ENCODE results near the gene AMOTL2. TPM values are rescaled to one million over a fixed set of nuclear protein-coding genes. Genes with fewer than 3 reads are reported as not detected.

Gene AMOTL2
- total RNA-seq, 1 donor from 2014 or later: 98.2 TPM

DNA sequence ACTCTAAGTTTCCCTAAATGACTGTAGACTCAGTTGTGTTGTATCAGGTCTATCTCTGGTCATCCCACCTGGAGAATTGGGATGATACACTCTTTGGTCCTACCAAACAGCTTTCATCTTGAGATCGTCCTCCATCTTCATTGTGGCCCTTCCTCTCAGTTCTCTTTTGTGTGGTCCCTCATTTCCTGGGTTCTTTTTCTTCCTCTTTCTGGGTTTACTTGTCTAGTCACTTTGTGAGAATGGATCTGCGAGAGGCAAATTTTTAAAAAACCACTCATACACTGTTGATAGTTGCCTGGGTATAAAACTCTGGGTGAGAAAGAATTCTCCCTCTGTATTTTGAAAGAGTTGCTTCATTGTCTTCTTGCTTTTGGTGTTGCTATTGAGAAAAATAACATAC lies 6.0 kb upstream of the AMOTL2 start:
- DNase-seq (ENCODE audit: low read depth in 2 of 2): no peak

DNA sequence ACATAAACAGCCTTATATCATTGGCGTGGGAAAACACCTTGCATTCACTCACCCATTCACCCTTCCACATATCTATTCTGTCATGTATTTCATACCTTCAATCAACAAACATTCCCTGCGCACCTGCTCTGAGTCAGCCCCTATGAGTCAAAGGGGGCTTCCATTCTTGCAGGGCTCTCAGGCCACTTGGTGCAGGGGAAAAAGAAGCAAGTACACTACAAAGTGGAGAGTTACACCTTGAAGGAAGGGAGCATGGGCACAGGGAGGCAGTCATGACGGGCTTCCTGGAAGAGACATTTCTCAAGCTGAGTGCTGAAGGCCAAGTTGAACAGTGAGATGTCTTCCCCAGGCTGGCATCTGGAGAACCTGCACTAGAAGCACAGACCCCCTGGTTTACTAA lies 4.6 kb upstream of the AMOTL2 start:
- no peak for DNase-seq (ENCODE audit: low read depth in 2 of 2)

DNA sequence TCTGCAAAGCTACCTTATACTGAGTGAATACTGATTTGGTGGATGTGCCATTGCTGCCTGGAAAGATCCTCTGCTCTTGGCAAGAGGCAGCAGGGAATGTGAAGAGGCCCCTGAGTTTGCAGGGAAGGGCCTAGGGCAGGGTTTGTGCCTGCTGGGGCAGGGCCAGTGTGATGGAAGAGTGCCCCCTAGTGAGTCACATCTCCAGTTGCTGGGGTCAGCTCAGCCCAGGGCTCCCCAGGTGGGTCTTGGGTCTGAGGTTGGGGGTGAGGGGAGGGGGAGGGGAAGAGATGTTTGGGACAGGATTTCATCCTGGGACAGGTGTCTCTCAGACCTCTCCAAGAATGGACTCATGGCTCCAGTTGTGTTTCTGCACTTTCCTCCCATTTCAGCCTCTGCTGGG lies 4.1 kb upstream of the AMOTL2 start:
- DNase-seq (ENCODE audit: low read depth in 2 of 2): peak; percentile 61 to 67

DNA sequence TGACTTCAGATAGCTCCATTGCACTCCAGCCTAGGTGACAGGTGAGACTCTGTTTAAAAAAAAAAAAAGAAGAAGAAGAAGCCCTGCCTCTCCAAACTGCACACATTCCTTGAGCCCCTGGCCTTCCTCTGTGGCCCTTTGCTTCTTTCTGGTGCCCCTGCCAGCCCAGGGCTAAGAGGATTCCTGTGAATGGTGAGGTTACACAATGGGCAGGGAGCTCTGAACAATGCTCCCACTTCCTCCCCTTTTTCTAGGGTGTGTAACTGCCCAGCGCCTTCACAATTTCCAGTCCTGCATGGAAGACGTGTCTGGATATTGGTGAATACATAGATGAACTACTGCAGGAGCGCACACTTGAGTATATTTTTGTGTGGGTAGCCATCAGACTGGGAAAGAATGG lies 3.6 kb upstream of the AMOTL2 start:
- DNase-seq (ENCODE audit: low read depth in 2 of 2): no peak

DNA sequence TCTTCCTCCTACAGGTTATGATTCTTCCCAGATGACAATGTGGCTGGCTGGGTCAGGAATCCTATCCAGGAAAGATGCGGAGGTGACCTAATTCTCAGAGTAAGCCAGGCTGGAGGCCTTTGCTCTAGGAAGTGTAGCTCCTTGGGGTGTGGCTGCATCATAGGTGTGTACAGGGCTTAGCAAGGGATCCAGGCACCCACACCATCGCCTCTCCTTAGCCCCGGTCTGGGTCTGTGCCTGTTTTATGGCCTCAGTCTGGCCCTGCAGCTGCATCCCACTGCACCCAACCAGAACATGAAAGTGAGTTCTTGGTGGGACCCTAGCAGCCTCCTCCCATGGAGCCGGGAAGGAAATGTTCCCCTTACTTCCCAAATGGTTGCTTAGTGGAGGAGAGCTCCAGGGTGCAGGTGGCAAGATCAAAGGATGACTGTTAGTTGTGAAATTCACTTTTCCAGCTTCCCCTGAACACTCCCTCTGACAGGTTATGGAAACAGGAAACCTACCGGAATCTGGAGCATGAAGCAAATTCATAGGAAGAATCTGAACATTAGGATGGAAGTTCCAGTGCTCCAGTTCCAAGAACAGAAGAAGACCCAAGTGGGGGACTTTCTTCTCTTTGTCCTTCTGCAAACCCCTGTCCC lies 2.7 kb upstream of the AMOTL2 start:
- DNase-seq (ENCODE audit: low read depth in 2 of 2): no peak

DNA sequence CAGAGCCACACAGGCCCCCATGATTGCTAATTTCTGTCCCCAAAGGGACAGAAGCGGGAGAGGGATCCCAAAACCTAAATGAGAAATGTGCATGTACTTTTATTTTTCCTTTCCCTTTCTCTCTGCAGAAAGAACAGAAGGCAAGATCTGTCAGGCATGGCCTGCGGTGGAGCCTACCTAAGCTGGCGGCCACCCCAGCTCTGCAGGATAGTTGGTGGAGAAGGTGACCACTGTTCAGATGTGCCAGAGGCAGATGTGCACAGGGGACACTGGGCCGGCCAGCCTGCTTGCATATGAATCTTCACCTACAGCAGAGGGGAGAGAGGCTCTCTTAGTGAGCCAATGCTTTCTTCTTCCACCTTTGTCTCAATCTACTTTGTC lies 2.1 kb upstream of the AMOTL2 start:
- DNase-seq (ENCODE audit: low read depth in 2 of 2): no peak

DNA sequence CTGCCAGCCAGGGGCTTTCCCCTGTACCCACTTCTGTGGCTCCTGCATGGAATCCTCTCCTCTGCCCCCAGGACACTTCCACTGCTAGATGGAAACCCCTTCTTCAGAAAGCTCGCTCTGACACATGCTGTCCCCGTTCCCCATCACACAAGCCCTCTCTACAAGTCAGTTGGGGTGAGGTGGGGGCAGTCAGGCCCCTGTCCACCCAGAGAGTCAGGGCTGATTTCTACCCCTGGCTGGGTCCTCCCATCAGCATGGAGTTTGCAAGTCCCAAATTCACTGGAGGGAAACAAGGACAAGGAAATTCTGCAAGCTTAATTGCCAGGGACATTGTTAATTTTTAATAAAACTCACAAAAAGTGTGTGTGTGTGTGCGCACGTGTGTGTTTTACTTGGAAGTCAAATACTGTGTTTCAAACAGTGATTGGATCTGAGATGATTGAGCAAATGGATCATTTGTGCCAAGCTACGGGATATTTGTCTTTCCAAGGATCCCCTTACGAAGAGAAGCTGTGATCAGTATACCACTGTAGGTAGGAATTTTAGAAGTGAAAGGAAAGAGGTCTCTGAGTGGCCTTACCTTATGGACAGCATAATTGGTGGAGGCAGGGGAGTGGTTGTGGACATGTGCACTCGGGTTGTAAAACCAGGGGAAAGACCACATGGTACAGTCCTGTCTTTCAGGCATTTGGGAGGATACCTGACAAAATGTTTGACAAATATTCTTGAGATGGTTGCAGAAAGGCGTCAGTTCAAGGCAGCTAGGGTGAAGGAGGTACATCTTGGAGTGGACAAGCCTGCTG lies 1.5 kb upstream of the AMOTL2 start:
- DNase-seq (ENCODE audit: low read depth in 2 of 2): no peak

DNA sequence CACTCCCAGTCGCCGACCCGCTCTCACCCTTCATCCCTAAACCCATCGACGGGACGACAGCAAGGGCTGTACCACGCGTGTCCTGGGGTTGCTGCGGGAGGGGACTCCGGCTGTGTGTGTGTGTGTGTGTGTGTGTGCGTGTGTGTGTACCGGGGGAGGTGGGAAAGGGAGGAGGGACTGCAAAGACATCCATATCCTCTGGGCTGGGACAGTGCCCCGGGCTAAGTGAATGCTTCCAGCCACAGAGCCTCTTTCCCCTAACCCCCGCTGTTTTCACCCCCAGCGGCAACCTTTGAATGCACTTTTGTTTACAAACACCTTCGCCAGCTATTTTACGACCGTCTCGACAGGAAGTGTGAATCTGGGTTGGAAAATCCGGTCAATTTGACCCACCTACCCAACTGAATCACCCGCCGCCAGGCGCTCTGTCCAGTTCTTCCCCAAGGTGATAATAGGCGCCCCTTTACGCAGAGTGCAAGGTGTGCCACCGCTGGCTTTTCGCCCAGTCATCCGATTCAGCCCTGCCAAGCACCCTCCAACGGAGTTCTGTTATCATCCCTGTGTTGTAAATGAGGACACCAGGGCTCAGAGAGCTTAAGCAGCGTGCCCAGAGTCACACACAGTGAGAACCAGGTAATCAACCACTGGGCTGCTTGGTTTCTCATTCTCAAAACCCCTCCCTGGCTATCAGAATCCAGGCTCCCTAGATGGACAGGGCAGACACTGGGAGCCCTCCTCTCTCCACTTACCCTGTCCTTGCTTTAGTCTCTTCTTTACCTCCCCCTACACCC lies 739 bp upstream of the AMOTL2 start:
- DNase-seq (ENCODE audit: low read depth in 2 of 2): peak in 1 of 2 donors; percentile 82

DNA sequence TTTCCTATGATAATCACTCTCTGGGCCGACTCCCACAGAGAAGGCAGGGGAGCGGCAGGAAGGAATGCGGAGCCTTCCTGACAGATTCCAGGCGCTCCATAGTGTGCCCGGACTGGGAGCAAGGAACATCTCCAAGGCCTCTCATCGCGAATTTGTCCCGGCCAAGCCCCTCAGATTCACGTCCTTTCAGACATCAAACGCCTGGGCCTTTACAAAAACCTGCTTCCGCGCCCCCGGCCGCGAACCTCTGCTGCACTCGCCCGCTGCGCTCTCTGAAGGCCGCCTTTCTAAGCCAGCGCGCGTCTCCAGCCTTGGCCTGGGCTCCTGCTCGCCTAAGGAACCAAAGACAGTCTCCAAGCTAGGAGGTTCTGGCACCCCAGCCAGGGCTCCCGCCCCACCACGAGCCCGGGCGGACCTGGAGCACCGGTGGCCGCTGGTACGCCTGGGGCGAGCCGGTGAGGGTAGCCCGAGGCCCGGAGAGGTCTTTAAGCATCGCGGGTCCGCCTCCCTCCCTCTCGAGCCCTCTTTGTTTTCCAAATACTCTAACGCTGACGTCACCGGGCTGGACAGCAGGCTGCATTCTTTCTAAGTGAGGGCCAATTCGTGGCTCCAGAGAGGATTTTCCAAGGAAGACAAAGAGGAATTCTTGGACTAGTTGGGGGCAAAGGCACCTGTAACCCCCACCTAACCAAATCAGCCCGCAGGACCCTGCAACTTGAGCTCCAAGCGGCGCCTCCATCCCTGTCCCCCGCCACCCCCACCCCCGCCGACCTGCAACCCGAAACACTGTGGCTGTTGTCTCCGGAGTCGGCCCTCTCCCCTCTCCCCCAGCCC lies 759 bp downstream of the AMOTL2 start:
- DNase-seq (ENCODE audit: low read depth in 2 of 2): peak; percentile 87 to 92

DNA sequence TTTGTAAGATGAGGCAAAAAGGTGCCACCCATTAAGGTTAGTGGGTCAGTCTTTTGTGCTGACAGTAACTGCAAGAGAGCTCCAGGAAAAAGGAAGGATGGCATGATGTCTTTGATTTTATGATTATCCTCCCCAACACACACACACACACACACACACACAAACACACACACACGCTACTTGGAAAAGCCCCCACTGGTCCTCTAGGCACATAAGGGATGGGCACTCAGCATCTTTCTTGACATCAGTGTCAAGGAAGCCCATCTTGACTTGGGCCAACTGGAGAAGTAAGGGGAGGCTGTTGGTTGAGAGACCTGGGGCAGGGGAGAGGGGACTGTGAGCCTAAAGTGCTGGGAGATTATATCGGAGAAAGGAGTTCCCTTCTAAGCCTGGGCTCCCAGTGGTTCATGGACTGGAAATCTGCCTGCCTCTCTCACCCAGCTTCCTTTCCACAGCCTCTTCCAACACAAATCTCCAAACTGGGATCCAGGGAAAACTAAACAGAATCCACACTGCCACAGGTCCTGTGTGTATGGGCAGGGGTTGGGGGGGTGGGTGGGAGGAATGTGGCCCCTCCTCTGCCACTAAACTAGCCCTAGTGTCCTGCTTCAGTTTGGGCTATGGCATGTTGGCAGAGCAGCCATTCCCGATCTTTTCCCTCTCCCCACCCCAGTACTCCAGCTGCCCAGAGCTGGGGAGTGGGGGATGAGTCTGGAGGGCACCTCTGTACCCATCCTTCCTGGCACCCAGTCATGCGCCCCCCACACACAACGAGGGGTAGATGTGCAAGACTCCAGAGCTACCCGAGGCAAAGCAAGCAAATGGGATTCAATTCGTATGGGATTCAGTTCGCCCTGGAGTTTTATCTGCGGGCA lies 1.6 kb downstream of the AMOTL2 start:
- peak in 1 of 2 donors; percentile 44 for DNase-seq (ENCODE audit: low read depth in 2 of 2)

DNA sequence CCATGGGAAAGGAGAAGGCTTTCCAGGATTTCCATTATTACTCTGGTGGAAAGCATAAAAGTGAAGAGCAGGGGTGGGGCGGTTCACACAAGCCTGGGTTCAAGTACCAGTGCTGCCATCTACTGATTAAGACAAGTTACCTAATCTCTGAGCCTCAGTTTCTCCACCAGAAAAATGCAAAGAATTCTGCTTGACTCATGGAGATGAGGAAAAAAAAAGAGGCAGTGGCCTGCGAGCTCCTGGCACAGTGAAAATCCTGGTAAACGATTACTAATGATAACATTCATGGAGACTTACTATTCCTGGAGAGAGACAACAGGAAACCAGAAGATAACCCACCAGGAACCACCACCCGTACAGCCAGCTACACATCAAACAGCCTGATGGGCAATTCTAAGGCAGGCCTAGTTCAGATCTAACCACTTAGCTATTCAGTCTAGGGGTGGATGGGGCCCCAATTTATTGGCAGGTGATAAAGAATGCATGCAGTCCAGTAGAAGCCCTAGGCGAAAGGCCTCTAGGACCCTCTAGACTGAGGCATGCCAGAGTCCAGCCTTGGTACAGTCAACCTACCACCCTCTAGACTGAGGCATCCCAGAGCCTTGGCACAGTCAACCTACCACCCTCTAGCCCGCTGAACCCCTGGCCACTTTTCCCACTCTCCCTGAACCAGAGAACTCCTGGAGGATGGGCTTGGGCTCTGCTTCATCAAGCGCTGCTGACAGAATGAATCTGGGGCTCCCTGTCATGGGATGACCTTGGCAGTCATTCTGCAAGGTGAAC lies 2.5 kb downstream of the AMOTL2 start:
- DNase-seq (ENCODE audit: low read depth in 2 of 2): no peak

DNA sequence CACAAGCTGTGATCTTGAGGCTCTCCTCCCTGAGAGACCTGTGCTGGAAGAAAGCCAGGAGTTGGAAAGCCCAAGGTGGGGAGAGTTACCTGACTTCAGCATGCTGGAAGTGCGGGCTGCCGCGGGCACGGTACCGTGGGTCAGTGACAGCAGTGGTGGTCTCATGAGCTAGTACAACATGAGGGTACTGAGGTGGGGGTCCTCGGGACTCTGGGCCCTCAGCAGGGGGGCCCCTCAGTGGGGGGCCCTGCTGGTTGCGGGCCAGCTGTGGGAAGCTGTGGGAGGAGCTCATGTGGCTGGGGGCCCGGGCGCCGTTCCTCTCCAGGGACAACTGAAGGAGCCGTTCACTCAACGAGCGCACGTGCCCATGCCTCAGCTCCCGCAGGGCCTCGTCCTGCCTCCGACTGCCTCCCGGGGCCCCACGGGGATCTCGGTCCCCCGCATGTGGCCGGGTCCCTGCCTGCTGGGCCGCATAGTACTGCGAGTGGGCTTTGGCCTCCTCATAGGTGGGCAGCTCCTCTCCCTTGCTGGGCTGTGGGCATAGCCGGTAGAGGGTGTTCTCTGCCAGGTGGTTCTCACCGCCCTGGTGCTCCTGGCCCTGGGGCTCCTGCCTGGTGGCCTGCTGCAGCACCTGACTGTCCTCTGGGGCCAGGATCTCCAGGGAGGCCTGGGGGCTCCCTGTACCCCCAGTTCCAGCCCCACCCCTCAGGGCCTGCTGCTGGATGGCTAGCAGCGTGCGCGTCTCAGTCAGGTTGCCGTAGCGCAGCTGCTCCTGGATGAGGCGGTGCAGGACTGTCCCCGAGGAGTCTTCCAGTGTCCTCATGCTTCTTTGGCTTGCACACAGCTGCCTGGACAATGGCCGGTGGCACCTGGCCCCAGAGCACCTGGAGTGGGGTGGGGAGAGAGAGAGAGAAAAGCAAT lies 3.4 kb downstream of the AMOTL2 start:
- DNase-seq (ENCODE audit: low read depth in 2 of 2): no peak

DNA sequence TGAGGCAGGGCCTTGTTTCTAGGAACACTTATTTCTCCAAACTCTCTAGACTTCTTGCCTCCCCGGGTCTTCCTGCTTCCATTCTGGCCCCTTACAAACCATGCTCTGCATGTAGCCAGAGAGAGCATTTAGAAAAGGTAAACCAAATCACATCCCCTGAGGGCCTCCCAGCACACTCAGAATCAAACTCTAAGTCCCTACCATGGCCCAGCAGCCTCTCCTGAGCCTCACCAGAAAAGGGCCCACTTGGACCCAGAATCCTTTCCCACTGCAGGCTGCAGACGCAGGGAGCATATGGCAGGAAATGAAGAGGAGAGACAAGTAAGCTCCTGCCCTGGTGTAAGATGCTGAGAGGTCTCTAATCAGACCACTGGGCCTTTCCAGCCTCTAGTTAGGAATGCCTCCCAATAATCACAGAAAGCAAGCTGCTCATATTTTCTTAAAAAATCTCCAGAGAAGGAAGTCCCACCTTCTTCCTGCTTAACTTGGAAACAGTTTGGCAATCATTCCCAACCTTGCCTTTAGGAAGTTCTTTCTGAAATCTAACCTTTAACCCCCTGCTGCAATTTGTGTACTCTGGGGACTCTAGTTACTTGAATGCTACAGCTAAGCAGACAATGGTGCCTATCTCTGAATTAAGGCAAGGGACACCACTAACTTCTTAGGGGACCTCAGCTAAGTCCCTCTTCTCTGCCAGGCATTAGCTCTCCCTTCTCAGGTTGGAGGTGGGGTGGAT lies 4.2 kb downstream of the AMOTL2 start:
- no peak for DNase-seq (ENCODE audit: low read depth in 2 of 2)

DNA sequence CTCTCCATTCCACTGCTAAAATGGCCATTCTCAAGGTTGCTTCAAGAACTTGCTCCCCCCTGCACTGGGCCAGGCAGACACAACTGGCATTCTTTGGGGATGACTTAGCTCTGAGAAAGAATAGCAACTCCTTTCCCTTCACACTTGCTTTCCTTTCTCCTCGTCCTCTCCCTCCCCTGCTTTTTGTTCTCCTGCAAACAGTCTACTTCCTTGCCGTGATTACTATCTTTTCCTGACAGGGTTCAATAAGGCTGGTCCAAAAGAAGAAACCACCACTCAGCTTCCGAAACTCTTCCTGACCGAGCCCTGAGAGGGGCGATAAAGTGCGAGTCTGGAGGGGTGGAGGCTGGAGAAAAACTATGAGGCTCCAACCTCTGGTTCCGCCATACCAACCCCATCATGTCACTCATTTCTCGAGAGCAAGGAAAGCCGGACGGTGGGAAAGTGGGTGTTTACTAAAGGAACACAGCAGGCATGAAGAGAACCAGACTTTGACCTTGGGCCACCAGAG lies 5.0 kb downstream of the AMOTL2 start:
- DNase-seq (ENCODE audit: low read depth in 2 of 2): peak in 1 of 2 donors; percentile 95

DNA sequence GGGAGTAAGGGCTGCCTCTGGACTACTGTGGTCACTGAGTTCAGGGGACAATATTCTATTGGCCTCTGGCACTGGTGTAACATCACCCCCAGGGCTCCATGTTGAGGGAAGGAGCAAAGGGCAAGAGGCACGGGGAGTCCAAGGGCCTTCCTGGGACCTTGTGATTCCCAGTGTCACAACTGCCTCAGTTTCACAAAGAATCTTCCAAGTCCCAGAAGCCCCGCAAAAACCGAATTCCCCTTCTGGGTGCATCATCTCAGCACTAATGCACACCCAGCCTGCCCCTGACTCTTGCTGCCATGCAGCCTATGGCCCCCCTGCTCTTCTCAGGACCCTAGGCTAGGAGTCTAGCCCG lies 5.5 kb downstream of the AMOTL2 start:
- no peak for DNase-seq (ENCODE audit: low read depth in 2 of 2)

DNA sequence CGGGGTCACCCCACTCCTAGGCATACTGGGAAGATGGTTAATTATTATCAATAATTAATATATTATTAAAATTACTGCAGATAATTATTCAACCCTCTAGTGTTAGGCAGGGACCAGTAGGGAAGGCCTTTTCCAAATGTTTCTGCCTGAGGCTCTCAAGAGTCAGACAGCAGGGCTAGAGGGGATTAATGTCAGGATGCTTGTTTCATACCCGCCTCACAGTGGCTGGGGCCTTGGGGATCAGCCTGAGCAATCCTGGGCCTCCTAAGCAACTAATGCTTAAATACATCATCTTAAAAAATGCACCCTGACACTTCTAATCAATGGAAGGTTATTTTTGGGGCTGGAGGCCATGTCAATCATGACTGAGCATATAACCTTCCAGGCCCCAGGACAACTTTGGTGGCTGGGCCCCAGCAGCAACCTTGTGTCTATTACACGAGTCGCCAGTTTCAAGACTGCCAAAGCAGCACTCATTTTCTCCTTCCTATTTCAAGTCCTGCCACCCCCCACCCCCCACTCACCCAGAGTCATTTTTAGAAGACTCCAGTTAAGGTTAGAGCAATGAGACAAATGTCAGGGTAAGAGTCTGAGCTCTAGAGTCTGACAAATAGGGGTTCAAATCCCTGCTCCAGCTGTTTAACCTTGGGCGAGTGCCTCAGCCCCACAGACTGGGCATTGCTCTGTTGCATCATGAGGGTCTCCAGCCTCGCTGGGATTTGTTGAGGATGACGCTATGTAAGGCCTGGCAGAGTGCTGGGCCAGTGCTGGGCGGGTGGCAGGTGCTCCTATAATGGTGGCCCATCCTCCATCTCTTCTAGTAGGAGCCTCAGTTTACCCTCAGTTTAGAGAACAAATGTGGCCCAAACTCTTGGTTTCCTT lies 6.1 kb downstream of the AMOTL2 start:
- no peak for DNase-seq (ENCODE audit: low read depth in 2 of 2)
